NCI-H1417 treated with DMSO at 0.1 percent for 48 hours (cell line): ENCODE data around the gene MYD88.
"Not testable (repeated sequence)": the region's sequence is repeated elsewhere in the genome, so short reads cannot be mapped to it uniquely, and the experiment has no call there.

ENCODE experiments used
- DNase-seq: peaks from one replicate; lab custom pipeline; 2025; lab: John Stamatoyannopoulos, UW

MYD88 gene

GRCh38 chr3:38126121-38126892 is 12.2 kb upstream of the MYD88 start:
- no peak for DNase-seq

GRCh38 chr3:38127611-38128302 is 10.7 kb upstream of the MYD88 start:
- DNase-seq, result no peak

- DNase-seq, result no peak
Observed at GRCh38 chr3:38128303-38128655, 10.2 kb upstream of the MYD88 start.

GRCh38 chr3:38129058-38129457 is 9.4 kb upstream of the MYD88 start:
- DNase-seq, result no peak

GRCh38 chr3:38130631-38131065 is 7.8 kb upstream of the MYD88 start:
- no peak for DNase-seq

GRCh38 chr3:38131621-38132369 is 6.7 kb upstream of the MYD88 start:
- DNase-seq, result no peak

- no peak for DNase-seq
Observed at GRCh38 chr3:38133209-38133556, 5.3 kb upstream of the MYD88 start.

GRCh38 chr3:38133557-38134405 is 4.7 kb upstream of the MYD88 start:
- DNase-seq, result no peak

GRCh38 chr3:38134517-38135143 is 3.8 kb upstream of the MYD88 start:
- not testable (repeated sequence) for DNase-seq

- DNase-seq, result not testable (repeated sequence)
Observed at GRCh38 chr3:38135621-38136277, 2.7 kb upstream of the MYD88 start.

GRCh38 chr3:38136393-38136776 is 2.1 kb upstream of the MYD88 start:
- no peak for DNase-seq

- DNase-seq, result peak; percentile 85
Observed at GRCh38 chr3:38136777-38137614, 1.5 kb upstream of the MYD88 start, which contains the start of gene ACAA1. TSS of gene ACAA1 (minus strand) at chr3:38137127. CDS start at chr3:38137035, 92 bp downstream.

- no peak for DNase-seq
Observed at GRCh38 chr3:38137615-38138348, 679 bp upstream of the MYD88 start.

- no peak for DNase-seq
Observed at GRCh38 chr3:38139191-38139590, 730 bp downstream of the MYD88 start.

GRCh38 chr3:38139652-38140051 is 1.2 kb downstream of the MYD88 start:
- no peak for DNase-seq

GRCh38 chr3:38140326-38141172 is 2.1 kb downstream of the MYD88 start:
- DNase-seq, result no peak

- DNase-seq, result no peak
Observed at GRCh38 chr3:38141173-38141951, 2.9 kb downstream of the MYD88 start.

GRCh38 chr3:38141952-38142273 is 3.5 kb downstream of the MYD88 start:
- DNase-seq, result no peak
